Panc1 (cell line): ENCODE results near the gene BCAS3. TPM values are rescaled to one million over a fixed set of nuclear protein-coding genes. Genes with fewer than 3 reads are reported as not detected.
A peak's percentile ranks its signal among the peaks of the same experiment; 100 is the strongest.

Experiments used
- ATAC-seq: fragments of 200-7000 bp; cut with Tn5 transposase; 2 replicates; pipeline ENCODE4 v1.9.1; 2020; ENCODE audit warnings: mild to moderate bottlenecking, moderate library complexity
- BruUV-seq: library from RNA; stranded (reverse); fragments of 400-500 nt; replicated peaks from 2 replicates; lab custom pipeline; 2021; lab: Mats Ljungman, UMichigan
- CTCF ChIA-PET: fragments of 300-600 bp; sonication (Branson Sonifier 250); formaldehyde crosslinking; loops from one replicate; lab custom pipeline; 2022; ENCODE audit warnings: antibody characterized with exemption; lab: Charles Lee
- POLR2A ChIA-PET: fragments of 300-600 bp; sonication (Branson Sonifier 250); formaldehyde crosslinking; loops from one replicate; lab custom pipeline; 2022; ENCODE audit warnings: antibody characterized with exemption; lab: Charles Lee
- DNase-seq: peaks from one replicate; pipeline ENCODE4 v3.0.0-alpha.2; 2010; ENCODE audit warnings: low read depth, low spot score
- H3K27ac ChIP-seq: 2 replicates; pipeline ENCODE4 v1.5.1; 2011; ENCODE audit warnings: mild to moderate bottlenecking, low read length, inconsistent platforms
- H3K27me3 ChIP-seq: fragments of 200-500 bp; sonication (Bioruptor generic); 2 replicates; pipeline ENCODE4 v1.6.0; 2014; ENCODE audit warnings: low read length, inconsistent platforms; ENCODE audit not compliant: control insufficient read depth, insufficient read depth
- H3K36me3 ChIP-seq: fragments of 200-500 bp; sonication (Bioruptor generic); 2 replicates; pipeline ENCODE4 v1.5.1; 2014; ENCODE audit warnings: inconsistent platforms, mild to moderate bottlenecking, low read length, moderate library complexity; ENCODE audit not compliant: control insufficient read depth, insufficient read depth
- H3K4me1 ChIP-seq: 2 replicates; pipeline ENCODE4 v1.5.1; 2011; ENCODE audit warnings: inconsistent platforms, mild to moderate bottlenecking, low read length, moderate library complexity; ENCODE audit not compliant: control insufficient read depth, insufficient read depth
- H3K4me3 ChIP-seq, 2 experiments: 2 replicates each; pipeline ENCODE4 v1.5.1; 2011 to 2012; ENCODE audit warnings: low read depth in 2 of 2, low read length in 2 of 2, mild to moderate bottlenecking in 2 of 2, inconsistent platforms in 1 of 2, moderate library complexity in 1 of 2
- H3K9me3 ChIP-seq: fragments of 200-500 bp; sonication (Bioruptor generic); 2 replicates; pipeline ENCODE4 v1.5.1; 2014; ENCODE audit warnings: low read depth, mild to moderate bottlenecking, inconsistent platforms, low read length, moderate library complexity; ENCODE audit not compliant: control insufficient read depth, insufficient read depth
- POLR2AphosphoS5 ChIP-seq: IDR thresholded peaks from 2 replicates; pipeline ENCODE4 v1.6.1; 2012; ENCODE audit warnings: mild to moderate bottlenecking, low read depth, low read length, moderate library complexity
- SIN3A ChIP-seq: IDR thresholded peaks from 2 replicates; pipeline ENCODE4 v1.6.1; 2012; ENCODE audit warnings: low read depth, mild to moderate bottlenecking, low read length, moderate library complexity, borderline replicate concordance; ENCODE audit not compliant: insufficient read depth
- TCF7L2 ChIP-seq: IDR thresholded peaks from 2 replicates; pipeline ENCODE4 v1.6.1; 2011; ENCODE audit warnings: mild to moderate bottlenecking, low read depth, low read length, inconsistent platforms
- in situ Hi-C: cut with HindIII; loops from 2 replicates; pipeline ENCODE4 v1.10.0; 2016; ENCODE audit warnings: low sequenced_read_pairs, low pct_unique_long_range_greater_than_20kb
- intact Hi-C: fragments of 100-400 bp; cut with micrococcal nuclease; formaldehyde crosslinking; loops from one replicate; pipeline ENCODE4 v1.10.0; 2022; ENCODE audit not compliant: unreplicated experiment
- total RNA-seq: library from RNA; stranded (reverse); gene quantifications from one replicate; pipeline ENCODE4 v1.2.1, GENCODE V29; 2021; ENCODE audit not compliant: unreplicated experiment
- TF ChIP-seq, protein P1 (sequence below), 2 experiments: IDR thresholded peaks; 2 replicates each; pipeline ENCODE4 v1.6.1; 2011 to 2012; ENCODE audit warnings: low read depth in 2 of 2, control low read depth in 1 of 2, low read length in 1 of 2, mild to moderate bottlenecking in 1 of 2, moderate library complexity in 1 of 2; ENCODE audit not compliant: insufficient read depth in 1 of 2
- TF ChIP-seq, protein P2 (sequence below): fragments of 450-650 bp; IDR thresholded peaks from 2 replicates; pipeline ENCODE4 v1.5.1; 2017; ENCODE audit warnings: mild to moderate bottlenecking

BCAS3 gene
- total RNA-seq, 1 experiment from 2014 or later: 9.3 TPM

DNA sequence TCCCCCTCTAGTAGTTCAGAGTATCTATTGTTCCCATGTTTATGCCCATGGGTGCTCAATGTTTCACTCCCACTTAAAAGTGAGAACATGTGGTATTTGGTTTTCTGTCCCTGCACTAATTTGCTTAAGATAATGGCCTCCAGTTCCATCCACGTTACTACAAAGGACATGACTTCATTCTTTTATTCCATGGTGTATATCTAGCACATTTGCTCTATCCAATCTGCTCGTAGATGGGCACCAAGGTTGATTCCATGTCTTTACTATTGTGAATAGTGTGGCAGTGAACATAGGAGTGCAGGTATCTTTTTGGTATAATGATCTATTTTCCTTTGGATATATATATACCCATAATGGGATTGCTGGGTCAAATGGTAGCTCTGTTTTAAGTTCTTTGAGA, 552.8 kb downstream of the BCAS3 start:
- BruUV-seq: no TSS peak
- peaks cover 16% of the 10 kb centered on the region for H3K4me1 ChIP-seq

DNA sequence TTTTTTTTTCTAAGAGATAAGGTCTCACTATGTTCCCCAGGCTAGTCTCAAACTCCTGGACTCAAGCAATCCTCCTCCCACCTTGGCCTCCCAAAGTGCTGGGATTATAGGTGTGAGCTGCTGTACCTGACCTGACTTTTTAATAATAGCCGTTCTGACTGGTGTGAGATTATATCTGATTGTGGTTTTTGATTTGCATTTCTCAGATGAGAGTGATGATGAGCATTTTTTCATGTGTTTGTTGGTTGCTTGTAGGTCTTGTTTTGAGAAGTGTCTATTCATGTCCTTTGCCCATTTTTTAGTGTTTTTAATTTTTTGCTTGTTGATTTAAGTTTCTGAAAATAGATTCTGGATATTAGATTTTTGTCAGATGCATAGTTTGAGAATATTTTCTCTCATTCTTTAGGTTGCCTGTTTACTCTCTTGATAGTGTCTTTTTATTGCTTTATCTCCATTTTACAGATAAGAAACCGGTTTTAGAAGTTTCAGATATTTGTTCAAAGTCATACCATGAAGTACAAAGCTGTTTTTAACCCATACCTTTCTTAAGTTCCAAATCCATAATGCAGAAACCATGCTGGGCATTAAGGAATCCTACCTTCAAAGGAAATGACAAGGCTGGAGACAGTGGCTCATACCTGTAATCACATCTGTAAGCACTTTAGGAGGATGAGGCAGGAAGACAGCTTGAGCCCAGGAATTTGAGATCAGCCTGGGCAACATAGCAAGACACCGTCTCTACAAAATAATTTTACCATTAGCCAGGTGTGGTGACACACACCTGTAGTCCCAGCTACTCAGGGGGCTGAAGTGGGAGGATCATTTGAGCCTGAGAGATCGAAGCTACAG, 553.5 kb downstream of the BCAS3 start:
- ChIA-PET POLR2A (no interaction called here), CTCF (interaction anchor here (0.7 kb wide), 2 partner anchors 111 to 231 kb away, joined by 9 to 15 read pairs; no protein-coding TSS in a partner anchor)
- Histone ChIP-seq H3K4me1 (peaks cover 22% of the 10 kb centered on the region), H3K36me3 (no peaks in the 10 kb centered on the region), H3K4me3 (no peak overlapping the region), H3K27me3 (no peaks in the 10 kb centered on the region), H3K9me3 (no peaks in the 10 kb centered on the region), H3K27ac (peak overlapping the region; percentile 41; the same call in 1 of the 2 replicates)
- DNase-seq: no peak
- intact Hi-C loops: no loop called here
- TF ChIP-seq POLR2AphosphoS5 (no peak), TCF7L2 (no peak), SIN3A (no peak)
- TF ChIP-seq, protein P1, sequence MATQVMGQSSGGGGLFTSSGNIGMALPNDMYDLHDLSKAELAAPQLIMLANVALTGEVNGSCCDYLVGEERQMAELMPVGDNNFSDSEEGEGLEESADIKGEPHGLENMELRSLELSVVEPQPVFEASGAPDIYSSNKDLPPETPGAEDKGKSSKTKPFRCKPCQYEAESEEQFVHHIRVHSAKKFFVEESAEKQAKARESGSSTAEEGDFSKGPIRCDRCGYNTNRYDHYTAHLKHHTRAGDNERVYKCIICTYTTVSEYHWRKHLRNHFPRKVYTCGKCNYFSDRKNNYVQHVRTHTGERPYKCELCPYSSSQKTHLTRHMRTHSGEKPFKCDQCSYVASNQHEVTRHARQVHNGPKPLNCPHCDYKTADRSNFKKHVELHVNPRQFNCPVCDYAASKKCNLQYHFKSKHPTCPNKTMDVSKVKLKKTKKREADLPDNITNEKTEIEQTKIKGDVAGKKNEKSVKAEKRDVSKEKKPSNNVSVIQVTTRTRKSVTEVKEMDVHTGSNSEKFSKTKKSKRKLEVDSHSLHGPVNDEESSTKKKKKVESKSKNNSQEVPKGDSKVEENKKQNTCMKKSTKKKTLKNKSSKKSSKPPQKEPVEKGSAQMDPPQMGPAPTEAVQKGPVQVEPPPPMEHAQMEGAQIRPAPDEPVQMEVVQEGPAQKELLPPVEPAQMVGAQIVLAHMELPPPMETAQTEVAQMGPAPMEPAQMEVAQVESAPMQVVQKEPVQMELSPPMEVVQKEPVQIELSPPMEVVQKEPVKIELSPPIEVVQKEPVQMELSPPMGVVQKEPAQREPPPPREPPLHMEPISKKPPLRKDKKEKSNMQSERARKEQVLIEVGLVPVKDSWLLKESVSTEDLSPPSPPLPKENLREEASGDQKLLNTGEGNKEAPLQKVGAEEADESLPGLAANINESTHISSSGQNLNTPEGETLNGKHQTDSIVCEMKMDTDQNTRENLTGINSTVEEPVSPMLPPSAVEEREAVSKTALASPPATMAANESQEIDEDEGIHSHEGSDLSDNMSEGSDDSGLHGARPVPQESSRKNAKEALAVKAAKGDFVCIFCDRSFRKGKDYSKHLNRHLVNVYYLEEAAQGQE (IDR thresholded peaks at IDR 0.05; ENCODE audit: insufficient read depth in 1 of 2, low read depth in 2 of 2, low read length in 1 of 2): no peak
- TF ChIP-seq, protein P2, sequence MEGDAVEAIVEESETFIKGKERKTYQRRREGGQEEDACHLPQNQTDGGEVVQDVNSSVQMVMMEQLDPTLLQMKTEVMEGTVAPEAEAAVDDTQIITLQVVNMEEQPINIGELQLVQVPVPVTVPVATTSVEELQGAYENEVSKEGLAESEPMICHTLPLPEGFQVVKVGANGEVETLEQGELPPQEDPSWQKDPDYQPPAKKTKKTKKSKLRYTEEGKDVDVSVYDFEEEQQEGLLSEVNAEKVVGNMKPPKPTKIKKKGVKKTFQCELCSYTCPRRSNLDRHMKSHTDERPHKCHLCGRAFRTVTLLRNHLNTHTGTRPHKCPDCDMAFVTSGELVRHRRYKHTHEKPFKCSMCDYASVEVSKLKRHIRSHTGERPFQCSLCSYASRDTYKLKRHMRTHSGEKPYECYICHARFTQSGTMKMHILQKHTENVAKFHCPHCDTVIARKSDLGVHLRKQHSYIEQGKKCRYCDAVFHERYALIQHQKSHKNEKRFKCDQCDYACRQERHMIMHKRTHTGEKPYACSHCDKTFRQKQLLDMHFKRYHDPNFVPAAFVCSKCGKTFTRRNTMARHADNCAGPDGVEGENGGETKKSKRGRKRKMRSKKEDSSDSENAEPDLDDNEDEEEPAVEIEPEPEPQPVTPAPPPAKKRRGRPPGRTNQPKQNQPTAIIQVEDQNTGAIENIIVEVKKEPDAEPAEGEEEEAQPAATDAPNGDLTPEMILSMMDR: no peak
- ATAC-seq: no peak
- BruUV-seq: no TSS peak
- in situ Hi-C loops: no loop called here

More for the DNA sequence above, 552.8 kb downstream of the BCAS3 start:
- intact Hi-C loops: no loop called here
- TF ChIP-seq, protein P2: no peak
- TF ChIP-seq TCF7L2: no peak
- TF ChIP-seq, protein P1 (IDR thresholded peaks at IDR 0.05; ENCODE audit: insufficient read depth in 1 of 2, low read depth in 2 of 2, low read length in 1 of 2): no peak
- no peak for TF ChIP-seq SIN3A
- no peak for TF ChIP-seq POLR2AphosphoS5
- DNase-seq (no peak), ATAC-seq (no peak)
- Histone ChIP-seq H3K36me3 (no peaks in the 10 kb centered on the region), H3K27me3 (no peaks in the 10 kb centered on the region), H3K27ac (0 out of 2 replicates have a peak overlapping the region, but pooled peaks have one; percentile 14), H3K4me3 (no peak overlapping the region), H3K9me3 (no peaks in the 10 kb centered on the region)
- ChIA-PET POLR2A (no interaction called here), CTCF (interaction anchor here (0.7 kb wide), 1 partner anchor 231 kb away, joined by 15 read pairs; no protein-coding TSS in a partner anchor)
- in situ Hi-C loops: no loop called here
